K562 (cell line): ENCODE data around the gene DAAM1. TPM values are rescaled to one million over a fixed set of nuclear protein-coding genes. Genes with fewer than 3 reads are reported as not detected.

Experiments
- ATAC-seq: fragments of 200-7000 bp; cut with Tn5 transposase; 3 replicates; pipeline ENCODE4 v1.9.1; 2020; ENCODE audit warnings: moderate library complexity
- BruUV-seq: library from RNA; stranded (reverse); fragments of 400-500 nt; replicated peaks from 2 replicates; lab custom pipeline; 2021; lab: Mats Ljungman, UMichigan
- CTCF ChIA-PET: fragments of 300-600 bp; formaldehyde crosslinking; extraction: SDS; loops from one replicate; lab custom pipeline; 2021; ENCODE audit warnings: low intra/inter-chr PET ratio; lab: Yijun Ruan, JAX
- POLR2A ChIA-PET: fragments of 300-600, 350-650 bp; sonication (Branson Sonifier 250); formaldehyde crosslinking; extraction: SDS; loops from one replicate; lab custom pipeline; 2021; ENCODE audit warnings: antibody characterized with exemption, inconsistent platforms; lab: Yijun Ruan, JAX
- DNase-seq, 4 experiments: peaks; one replicate each; pipeline versions ENCODE4 v3.0.0 to v3.0.0-alpha.2; 2011 to 2018; ENCODE audit warnings: low spot score in 3 of 4, mixed read lengths in 3 of 4; ENCODE audit errors: extremely low read depth in 1 of 4
- FAIRE-seq: peaks from 2 replicates; lab custom pipeline; 2011; peaks lifted over from hg19 to GRCh38; lab: Jason Lieb, UNC
- H2AFZ ChIP-seq: 2 replicates; pipeline ENCODE4 v1.6.0; 2011; ENCODE audit warnings: low read depth, low read length, control low read depth, inconsistent platforms
- H3K27ac ChIP-seq: fragments of 200-600 bp; 3 replicates; pipeline ENCODE4 v1.8.0; 2011; ENCODE audit warnings: low read depth, mild to moderate bottlenecking, control low read depth, inconsistent platforms, low read length, moderate library complexity, mixed read lengths; ENCODE audit errors: extremely low read depth
- H3K27me3 ChIP-seq, 2 experiments: fragments of 300-600 bp in 1 of 2; 2 replicates in 1 of 2; 3 replicates in 1 of 2; pipeline versions ENCODE4 v1.6.0 to v1.8.0; 2011; ENCODE audit warnings: inconsistent platforms in 2 of 2, low read length in 2 of 2, mild to moderate bottlenecking in 1 of 2, mixed read lengths in 1 of 2, moderate library complexity in 1 of 2; ENCODE audit not compliant: control insufficient read depth in 2 of 2, insufficient read depth in 2 of 2
- H3K36me3 ChIP-seq: fragments of 300-600 bp; 3 replicates; pipeline ENCODE4 v1.8.0; 2011; ENCODE audit warnings: mild to moderate bottlenecking, low read length, inconsistent platforms; ENCODE audit not compliant: control insufficient read depth, insufficient read depth
- H3K4me1 ChIP-seq, 2 experiments: fragments of 200-600 bp in 1 of 2; replicated peaks in 1 of 2; 2 replicates in 1 of 2; 3 replicates in 1 of 2; pipeline versions ENCODE4 v1.5.1 to v1.8.0; 2011; ENCODE audit warnings: inconsistent platforms in 2 of 2, low read length in 2 of 2, mild to moderate bottlenecking in 1 of 2, mixed read lengths in 1 of 2, moderate library complexity in 1 of 2; ENCODE audit not compliant: control insufficient read depth in 2 of 2, insufficient read depth in 2 of 2
- H3K4me2 ChIP-seq: 2 replicates; pipeline ENCODE4 v1.6.1; 2011; ENCODE audit warnings: low read length, control low read depth, inconsistent platforms, mixed read lengths; ENCODE audit not compliant: insufficient read depth
- H3K4me3 ChIP-seq: fragments of 200-600 bp; sonication (generic), shearing (Covaris generic); 2 replicates; pipeline ENCODE4 v1.5.1; 2016; ENCODE audit warnings: control low read depth, inconsistent platforms
- H3K79me2 ChIP-seq: fragments of 200-600 bp; 3 replicates; pipeline ENCODE4 v1.8.0; 2011; ENCODE audit warnings: low read length, inconsistent platforms; ENCODE audit not compliant: control insufficient read depth, insufficient read depth
- H3K9ac ChIP-seq, 2 experiments: 2 replicates each; pipeline versions ENCODE4 v1.6.0 to v1.6.1; 2011; ENCODE audit warnings: low read depth in 2 of 2, low read length in 2 of 2, control low read depth in 1 of 2, inconsistent platforms in 1 of 2, mild to moderate bottlenecking in 1 of 2, mixed read lengths in 1 of 2; ENCODE audit not compliant: insufficient read depth in 1 of 2
- H3K9me1 ChIP-seq: one replicate; pipeline ENCODE4 v1.6.0; 2011; ENCODE audit warnings: inconsistent platforms, mild to moderate bottlenecking, low read length, moderate library complexity; ENCODE audit not compliant: control insufficient read depth, insufficient read depth
- H3K9me3 ChIP-seq: replicated peaks from 2 replicates; pipeline ENCODE4 v1.5.1; 2011; ENCODE audit warnings: low read depth, low read length, inconsistent platforms; ENCODE audit not compliant: control insufficient read depth, insufficient read depth
- H4K20me1 ChIP-seq: replicated peaks from 2 replicates; pipeline ENCODE4 v1.6.1; 2011; ENCODE audit warnings: low read length, inconsistent platforms, mixed read lengths; ENCODE audit not compliant: control insufficient read depth, insufficient read depth
- ARID1B ChIP-seq: fragments of 450-650 bp; IDR thresholded peaks from 2 replicates; pipeline ENCODE4 v1.6.1; 2016; ENCODE audit warnings: antibody characterized with exemption, mild to moderate bottlenecking, inconsistent platforms
- BCL6 ChIP-seq: fragments of 250-450 bp; sonication (Bioruptor Pico); IDR thresholded peaks from 2 replicates; pipeline ENCODE4 v1.4.0; 2020
- CBFA2T2 ChIP-seq: fragments of 450-650 bp; conservative IDR thresholded peaks from 2 replicates; pipeline ENCODE4 v1.6.1; 2017; ENCODE audit warnings: mild to moderate bottlenecking
- CHD4 ChIP-seq: fragments of 200-600 bp; sonication (generic); IDR thresholded peaks from 3 replicates; pipeline ENCODE4 v1.6.1; 2012; ENCODE audit warnings: low read depth, mild to moderate bottlenecking, mixed read lengths, low read length, inconsistent platforms; ENCODE audit not compliant: insufficient read depth, insufficient replicate concordance, poor library complexity, severe bottlenecking
- EGR1 ChIP-seq: fragments of 450-650 bp; conservative IDR thresholded peaks from 2 replicates; pipeline ENCODE4 v1.6.1; 2017; ENCODE audit warnings: mild to moderate bottlenecking
- EP400 ChIP-seq: fragments of 450-650 bp; IDR thresholded peaks from 2 replicates; pipeline ENCODE4 v1.6.1; 2017; ENCODE audit warnings: antibody characterized with exemption, mild to moderate bottlenecking, moderate library complexity
- FOXA1 ChIP-seq: fragments of 450-650 bp; IDR thresholded peaks from 2 replicates; pipeline ENCODE4 v1.6.1; 2016; ENCODE audit warnings: mild to moderate bottlenecking, borderline replicate concordance
- HDAC8 ChIP-seq: fragments of 450-650 bp; IDR thresholded peaks from 2 replicates; pipeline ENCODE4 v1.6.1; 2016; ENCODE audit warnings: mild to moderate bottlenecking, missing genetic modification characterization, moderate library complexity, missing compliant biosample characterization
- KDM5B ChIP-seq: fragments of 200-600 bp; sonication (generic); IDR thresholded peaks from 2 replicates; pipeline ENCODE4 v1.6.1; 2012; ENCODE audit warnings: low read depth, mild to moderate bottlenecking, moderate library complexity, low read length, control low read depth, inconsistent platforms; ENCODE audit not compliant: insufficient replicate concordance
- MTF1 ChIP-seq: fragments of 250-450 bp; sonication (Bioruptor Pico); IDR thresholded peaks from 2 replicates; pipeline ENCODE4 v1.9.0; 2021; ENCODE audit warnings: moderate library complexity, mild to moderate bottlenecking, inconsistent platforms, borderline replicate concordance
- PHB2 ChIP-seq: fragments of 450-650 bp; IDR thresholded peaks from 2 replicates; pipeline ENCODE4 v1.6.1; 2017; ENCODE audit warnings: low read depth
- RBM22 ChIP-seq: fragments of 200-400 bp; formaldehyde crosslinking; IDR thresholded peaks from 2 replicates; pipeline ENCODE4 v1.6.1; 2018; ENCODE audit warnings: low read length, low read depth; ENCODE audit not compliant: poor library complexity, severe bottlenecking
- SMARCC2 ChIP-seq: fragments of 450-650 bp; IDR thresholded peaks from 2 replicates; pipeline ENCODE4 v1.6.1; 2017; ENCODE audit warnings: antibody characterized with exemption, moderate library complexity, mild to moderate bottlenecking, low read depth
- TAF9B ChIP-seq: fragments of 450-650 bp; IDR thresholded peaks from 2 replicates; pipeline ENCODE4 v1.6.1; 2018; ENCODE audit warnings: mild to moderate bottlenecking; ENCODE audit not compliant: partially characterized antibody
- TCF7L2 ChIP-seq: fragments of 150-350 bp; IDR thresholded peaks from 2 replicates; pipeline ENCODE4 v1.6.1; 2016; ENCODE audit warnings: low read depth, mild to moderate bottlenecking, low read length, moderate library complexity
- TEAD4 ChIP-seq, 2 experiments: sonication (generic) in 1 of 2; formaldehyde crosslinking in 1 of 2; IDR thresholded peaks; 2 replicates each; pipeline versions ENCODE4 v1.6.1 to v1.8.0; 2012 to 2022; ENCODE audit warnings: borderline replicate concordance in 1 of 2, inconsistent platforms in 1 of 2, low read length in 1 of 2, mild to moderate bottlenecking in 1 of 2, missing genetic modification reagents in 1 of 2
- THRAP3 ChIP-seq: fragments of 450-650 bp; IDR thresholded peaks from 2 replicates; pipeline ENCODE4 v1.6.1; 2016; ENCODE audit warnings: mild to moderate bottlenecking, inconsistent platforms, borderline replicate concordance
- TRIM24 ChIP-seq, 2 experiments: fragments of 450-650 bp; IDR thresholded peaks; 2 replicates each; pipeline ENCODE4 v1.6.1; 2016
- WGBS: fragments of 100-300 bp; shearing (Covaris generic); methylation state at CpG from one replicate; pipeline ENCODE4 v1.1.6; 2016; ENCODE audit warnings: low coverage, mixed read lengths; ENCODE audit not compliant: insufficient coverage; ENCODE audit errors: missing lambda C conversion rate; 5-methylcytosine and 5-hydroxymethylcytosine counted together
- in situ Hi-C: fragments of 300-500 bp; cut with MboI; formaldehyde crosslinking; loops from 4 replicates; pipeline ENCODE4 v1.15.0; 2018; ENCODE audit warnings: inconsistent platforms, mixed read lengths
- intact Hi-C: fragments of 100-400 bp; cut with micrococcal nuclease; formaldehyde crosslinking; loops from 2 replicates; pipeline ENCODE4 v1.14.2; 2022
- polyA plus RNA-seq, 8 experiments: library from polyadenylated mRNA; depleted of rRNA in 4 of 8; stranded (reverse) in 5 of 8; unstranded in 3 of 8; fragments of >200 nt; fragmentation: Nextera tagmentation in 2 of 8; fragmentation: Illumina TruSeq in 1 of 8; extraction: Ambion mirVana in 2 of 8; extraction: Trizol in 1 of 8; gene quantifications; 2 replicates each; pipeline versions ENCODE4 v1.2.1 to v1.2.3, GENCODE V29; 2011 to 2014; ENCODE audit warnings: inconsistent platforms in 1 of 8, missing spikeins in 1 of 8
- total RNA-seq, 7 experiments: library from RNA; depleted of rRNA in 6 of 7; stranded (reverse); fragments of >200 nt in 6 of 7; fragmentation: Illumina TruSeq in 2 of 7; extraction: Trizol in 2 of 7; gene quantifications; 2 replicates each; pipeline versions ENCODE4 v1.2.1 to v1.2.3, GENCODE V29; 2011 to 2021; ENCODE audit warnings: low replicate concordance in 1 of 7
- TF ChIP-seq, protein P1 (sequence below): sonication (generic); IDR thresholded peaks from 2 replicates; pipeline ENCODE4 v1.6.1; 2016
- TF ChIP-seq, protein P2 (sequence below): sonication (generic); formaldehyde crosslinking; IDR thresholded peaks from 2 replicates; pipeline ENCODE4 v1.8.1; 2023; ENCODE audit warnings: mild to moderate bottlenecking, missing genetic modification reagents

The DAAM1 gene
- total and polyA plus RNA-seq, 9 of the 15 experiments (the other 6 are each of a cell fraction or from before 2014, with no cell fraction given), result 3.6 to 11.6 (median 6.7) TPM

GRCh38 chr14:59363531-59364226 lies 175.2 kb downstream of the DAAM1 start:
- no TSS peak for BruUV-seq
- Histone ChIP-seq H3K9me1 (peaks cover 3% of the 10 kb centered on the region), H3K27me3 (no peaks in the 10 kb centered on the region), H3K27ac (peak overlapping the region; percentile 39; the same call in 2 of the 3 replicates), H3K36me3 (peaks cover 3% of the 10 kb centered on the region; the same call in 2 of the 3 replicates), H2AFZ (no peak overlapping the region), H4K20me1 (no peaks in the 10 kb centered on the region), H3K9ac (0 out of 4 replicates have a peak overlapping the region, but pooled peaks of 1 of the 2 experiments have one; percentile 14), H3K9me3 (no peaks in the 10 kb centered on the region), H3K4me3 (no peak overlapping the region), H3K4me2 (no peak overlapping the region), H3K4me1 (peaks cover 0 to 31% of the 10 kb centered on the region in 2 experiments; a peak in 3 of 5 replicates), H3K79me2 (no peaks in the 10 kb centered on the region)
- intact Hi-C loops (no loop called here), in situ Hi-C loops (no loop called here)
- ChIA-PET POLR2A (no interaction called here), CTCF (no interaction called here)
- WGBS, result 11% methylated on average over 5 of the region's 5 CpGs
- FAIRE-seq, result peak; percentile 65
- ATAC-seq, result peak; percentile 58
- DNase-seq, result peak in 2 of 4 experiments; percentile 22 to 54
- TF ChIP-seq FOXA1 (no peak), BCL6 (CRISPR knock-in tag) (no peak), HDAC8 (tag) (no peak), TAF9B (no peak), RBM22 (no peak), EP400 (no peak), TRIM24 (IDR thresholded peaks at IDR 0.05) (0 out of 4 replicates have a peak, but pooled peaks of 1 of the 2 experiments have one; percentile 24), CHD4 (no peak), CBFA2T2 (peak; percentile 65), ARID1B (peak; percentile 50; the same call in 1 of the 2 replicates), SMARCC2 (no peak), PHB2 (no peak), EGR1 (0 out of 2 replicates have a peak, but pooled peaks have one; percentile 16), TCF7L2 (no peak), THRAP3 (no peak), MTF1 (CRISPR knock-in tag) (no peak), TEAD4 (IDR thresholded peaks at IDR 0.05; ENCODE audit: low read length) (peak; percentile 62; the same call in 1 of the 2 replicates), TEAD4 (CRISPR knock-in tag; IDR thresholded peaks at IDR 0.05; ENCODE audit: borderline replicate concordance) (no peak), KDM5B (no peak)
- TF ChIP-seq, protein P1, sequence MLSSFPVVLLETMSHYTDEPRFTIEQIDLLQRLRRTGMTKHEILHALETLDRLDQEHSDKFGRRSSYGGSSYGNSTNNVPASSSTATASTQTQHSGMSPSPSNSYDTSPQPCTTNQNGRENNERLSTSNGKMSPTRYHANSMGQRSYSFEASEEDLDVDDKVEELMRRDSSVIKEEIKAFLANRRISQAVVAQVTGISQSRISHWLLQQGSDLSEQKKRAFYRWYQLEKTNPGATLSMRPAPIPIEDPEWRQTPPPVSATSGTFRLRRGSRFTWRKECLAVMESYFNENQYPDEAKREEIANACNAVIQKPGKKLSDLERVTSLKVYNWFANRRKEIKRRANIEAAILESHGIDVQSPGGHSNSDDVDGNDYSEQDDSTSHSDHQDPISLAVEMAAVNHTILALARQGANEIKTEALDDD, result no peak
- TF ChIP-seq, protein P2, sequence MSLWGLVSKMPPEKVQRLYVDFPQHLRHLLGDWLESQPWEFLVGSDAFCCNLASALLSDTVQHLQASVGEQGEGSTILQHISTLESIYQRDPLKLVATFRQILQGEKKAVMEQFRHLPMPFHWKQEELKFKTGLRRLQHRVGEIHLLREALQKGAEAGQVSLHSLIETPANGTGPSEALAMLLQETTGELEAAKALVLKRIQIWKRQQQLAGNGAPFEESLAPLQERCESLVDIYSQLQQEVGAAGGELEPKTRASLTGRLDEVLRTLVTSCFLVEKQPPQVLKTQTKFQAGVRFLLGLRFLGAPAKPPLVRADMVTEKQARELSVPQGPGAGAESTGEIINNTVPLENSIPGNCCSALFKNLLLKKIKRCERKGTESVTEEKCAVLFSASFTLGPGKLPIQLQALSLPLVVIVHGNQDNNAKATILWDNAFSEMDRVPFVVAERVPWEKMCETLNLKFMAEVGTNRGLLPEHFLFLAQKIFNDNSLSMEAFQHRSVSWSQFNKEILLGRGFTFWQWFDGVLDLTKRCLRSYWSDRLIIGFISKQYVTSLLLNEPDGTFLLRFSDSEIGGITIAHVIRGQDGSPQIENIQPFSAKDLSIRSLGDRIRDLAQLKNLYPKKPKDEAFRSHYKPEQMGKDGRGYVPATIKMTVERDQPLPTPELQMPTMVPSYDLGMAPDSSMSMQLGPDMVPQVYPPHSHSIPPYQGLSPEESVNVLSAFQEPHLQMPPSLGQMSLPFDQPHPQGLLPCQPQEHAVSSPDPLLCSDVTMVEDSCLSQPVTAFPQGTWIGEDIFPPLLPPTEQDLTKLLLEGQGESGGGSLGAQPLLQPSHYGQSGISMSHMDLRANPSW, result no peak
